Fibroblast of lung (primary cell): ENCODE data around the gene POU5F2. TPM values are rescaled to one million over a fixed set of nuclear protein-coding genes. Genes with fewer than 3 reads are reported as not detected.
A peak's percentile ranks its signal among the peaks of the same experiment; 100 is the strongest.

ENCODE experiments used
- DNase-seq, 2 donors: peaks; one replicate each; pipeline versions ENCODE4 v3.0.0 to v3.0.0-alpha.2; 2010; ENCODE audit warnings: low read depth in 2 of 2
- H2AFZ ChIP-seq: 2 replicates; pipeline ENCODE4 v1.5.1; 2012; ENCODE audit warnings: low read length, control low read depth, inconsistent platforms
- H3K27ac ChIP-seq: 2 replicates; pipeline ENCODE4 v1.5.1; 2011; ENCODE audit warnings: low read length, control low read depth; ENCODE audit not compliant: insufficient read depth
- H3K27me3 ChIP-seq: 2 replicates; pipeline ENCODE4 v1.5.1; 2011; ENCODE audit warnings: mild to moderate bottlenecking, low read length; ENCODE audit not compliant: control insufficient read depth, insufficient read depth
- H3K36me3 ChIP-seq: 2 replicates; pipeline ENCODE4 v1.5.1; 2011; ENCODE audit warnings: low read length; ENCODE audit not compliant: control insufficient read depth, insufficient read depth
- H3K4me1 ChIP-seq: 2 replicates; pipeline ENCODE4 v1.5.1; 2011; ENCODE audit warnings: low read length; ENCODE audit not compliant: control insufficient read depth, insufficient read depth; ENCODE audit errors: extremely low read depth
- H3K4me2 ChIP-seq: 2 replicates; pipeline ENCODE4 v1.5.1; 2011; ENCODE audit warnings: low read length, control low read depth; ENCODE audit not compliant: insufficient read depth; ENCODE audit errors: extremely low read depth
- H3K4me3 ChIP-seq, 4 experiments: fragments of 200-600 bp in 1 of 4; sonication (generic) in 1 of 4; replicated peaks in 1 of 4; 2 replicates each; pipeline ENCODE4 v1.5.1; 2011 to 2016; ENCODE audit warnings: low read length in 4 of 4, low read depth in 3 of 4, mild to moderate bottlenecking in 3 of 4, control low read depth in 2 of 4, inconsistent platforms in 1 of 4, mixed read lengths in 1 of 4; ENCODE audit not compliant: insufficient read depth in 1 of 4; ENCODE audit errors: control extremely low read depth in 1 of 4
- H3K79me2 ChIP-seq: 2 replicates; pipeline ENCODE4 v1.5.1; 2012; ENCODE audit warnings: mild to moderate bottlenecking, low read length, inconsistent platforms; ENCODE audit not compliant: control insufficient read depth, insufficient read depth
- H3K9ac ChIP-seq: 2 replicates; pipeline ENCODE4 v1.5.1; 2011; ENCODE audit warnings: mild to moderate bottlenecking, low read length, control low read depth; ENCODE audit not compliant: insufficient read depth
- H3K9me3 ChIP-seq: 2 replicates; pipeline ENCODE4 v1.5.1; 2012; ENCODE audit warnings: low read depth, low read length; ENCODE audit not compliant: control insufficient read depth, insufficient read depth
- H4K20me1 ChIP-seq: 2 replicates; pipeline ENCODE4 v1.5.1; 2011; ENCODE audit warnings: low read length; ENCODE audit not compliant: control insufficient read depth, insufficient read depth; ENCODE audit errors: extremely low read depth
- CTCF ChIP-seq, 2 donors: IDR thresholded peaks in 1 of 2; conservative IDR thresholded peaks in 1 of 2; 1 replicate in 1 of 2; 2 replicates in 1 of 2; pipeline ENCODE4 v1.5.1; 2011 to 2012; ENCODE audit warnings: low read length in 2 of 2, control low read depth in 1 of 2, inconsistent platforms in 1 of 2, low read depth in 1 of 2, mild to moderate bottlenecking in 1 of 2
- EZH2 ChIP-seq: IDR thresholded peaks from 2 replicates; pipeline ENCODE4 v1.5.1; 2012; ENCODE audit warnings: low read length, control low read depth, mild to moderate bottlenecking; ENCODE audit errors: missing control alignments
- polyA plus RNA-seq, 2 donors: library from polyadenylated mRNA; depleted of rRNA in 1 of 2; stranded (reverse) in 1 of 2; unstranded in 1 of 2; fragments of >200 nt; gene quantifications; 2 replicates each; pipeline ENCODE4 v1.2.1, GENCODE V29; 2011 to 2012; ENCODE audit warnings: missing spikeins in 1 of 2
- total RNA-seq: library from RNA; depleted of rRNA; stranded (reverse); fragments of >200 nt; gene quantifications from 2 replicates; pipeline ENCODE4 v1.2.1, GENCODE V29; 2014

The POU5F2 gene
- total and polyA plus RNA-seq, 2 donors (not counting 1 experiment from before 2014, with no cell fraction given), result 0.01 to 0.66 TPM

- Histone ChIP-seq H3K27me3 (no peaks in the 10 kb centered on the region), H3K4me2 (no peak overlapping the region), H3K9me3 (no peaks in the 10 kb centered on the region), H3K36me3 (no peaks in the 10 kb centered on the region), H3K4me3 (no peak overlapping the region), H2AFZ (no peak overlapping the region), H3K79me2 (no peaks in the 10 kb centered on the region), H3K4me1 (no peaks in the 10 kb centered on the region), H3K27ac (no peak overlapping the region), H4K20me1 (no peaks in the 10 kb centered on the region), H3K9ac (no peak overlapping the region)
- TF ChIP-seq CTCF (conservative IDR thresholded peaks at IDR 0.05 in 1 of 2, IDR thresholded peaks at IDR 0.05 in 1 of 2; ENCODE audit: low read depth in 1 of 2, low read length in 2 of 2) (no peak), EZH2 (no peak)
- DNase-seq, result peak; percentile 62 to 70
Observed at GRCh38 chr5:93717162-93717561, 24.2 kb downstream of the POU5F2 start.

- Histone ChIP-seq H3K4me1 (no peaks in the 10 kb centered on the region), H4K20me1 (no peaks in the 10 kb centered on the region), H3K9me3 (no peaks in the 10 kb centered on the region), H3K9ac (no peak overlapping the region), H3K27ac (no peak overlapping the region), H3K27me3 (no peaks in the 10 kb centered on the region), H3K4me3 (no peak overlapping the region), H3K79me2 (no peaks in the 10 kb centered on the region), H3K36me3 (no peaks in the 10 kb centered on the region), H2AFZ (no peak overlapping the region), H3K4me2 (no peak overlapping the region)
- no peak for DNase-seq
- no peak for TF ChIP-seq CTCF (conservative IDR thresholded peaks at IDR 0.05 in 1 of 2, IDR thresholded peaks at IDR 0.05 in 1 of 2; ENCODE audit: low read depth in 1 of 2, low read length in 2 of 2)
- no peak for TF ChIP-seq EZH2
Observed at GRCh38 chr5:93716453-93716852, 24.9 kb downstream of the POU5F2 start.

GRCh38 chr5:93715761-93716160, 25.6 kb downstream of the POU5F2 start:
- H3K4me3 ChIP-seq, result no peak overlapping the region
- H3K79me2 ChIP-seq, result no peaks in the 10 kb centered on the region
- H3K4me1 ChIP-seq, result no peaks in the 10 kb centered on the region
- H3K27ac ChIP-seq, result no peak overlapping the region
- DNase-seq, result no peak
- H3K36me3 ChIP-seq, result no peaks in the 10 kb centered on the region
- H3K4me2 ChIP-seq, result no peak overlapping the region
- H3K27me3 ChIP-seq, result no peaks in the 10 kb centered on the region
- H4K20me1 ChIP-seq, result no peaks in the 10 kb centered on the region
- no peak for TF ChIP-seq EZH2
- no peak for TF ChIP-seq CTCF (conservative IDR thresholded peaks at IDR 0.05 in 1 of 2, IDR thresholded peaks at IDR 0.05 in 1 of 2; ENCODE audit: low read depth in 1 of 2, low read length in 2 of 2)
- H2AFZ ChIP-seq, result no peak overlapping the region
- no peaks in the 10 kb centered on the region for H3K9me3 ChIP-seq
- H3K9ac ChIP-seq, result no peak overlapping the region
